Measurements from ENCODE around the gene CT45A1.
"Not testable (repeated sequence)": the region's sequence is repeated elsewhere in the genome, so short reads cannot be mapped to it uniquely, and the experiment has no call there.

The CT45A1 gene, protein sequence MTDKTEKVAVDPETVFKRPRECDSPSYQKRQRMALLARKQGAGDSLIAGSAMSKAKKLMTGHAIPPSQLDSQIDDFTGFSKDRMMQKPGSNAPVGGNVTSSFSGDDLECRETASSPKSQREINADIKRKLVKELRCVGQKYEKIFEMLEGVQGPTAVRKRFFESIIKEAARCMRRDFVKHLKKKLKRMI

DNA sequence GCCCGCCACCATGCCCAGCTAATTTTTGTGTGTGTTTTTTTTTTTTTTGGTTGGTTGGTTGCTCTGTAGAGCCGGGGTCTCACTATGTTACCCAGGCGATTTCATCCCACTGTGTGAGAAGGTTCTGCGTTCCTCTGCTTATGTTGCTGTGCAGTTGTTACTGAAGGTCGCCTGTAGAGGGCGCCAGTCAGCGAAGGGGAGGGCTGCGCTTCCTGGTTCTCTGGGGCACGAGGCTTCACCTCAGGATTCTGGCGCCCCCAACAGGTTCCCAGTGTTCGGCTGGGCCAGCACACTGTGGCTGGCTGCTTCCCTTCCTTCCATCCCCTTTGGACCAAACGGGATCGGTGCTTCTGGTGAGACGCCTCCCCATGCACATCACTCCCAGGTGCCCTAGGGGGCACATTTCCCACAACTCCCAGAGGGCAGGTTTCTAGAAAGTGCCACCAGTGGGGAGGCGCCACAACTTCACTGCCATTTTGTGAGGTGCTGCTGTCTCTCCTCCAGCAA is at the start of gene CT45A1:
TSS of gene CT45A1 (plus strand) at position 457 of the 507 bp plus-strand sequence. CDS start 5,302 bp downstream, outside the sequence.
- DNase-seq: not testable (repeated sequence)

DNA sequence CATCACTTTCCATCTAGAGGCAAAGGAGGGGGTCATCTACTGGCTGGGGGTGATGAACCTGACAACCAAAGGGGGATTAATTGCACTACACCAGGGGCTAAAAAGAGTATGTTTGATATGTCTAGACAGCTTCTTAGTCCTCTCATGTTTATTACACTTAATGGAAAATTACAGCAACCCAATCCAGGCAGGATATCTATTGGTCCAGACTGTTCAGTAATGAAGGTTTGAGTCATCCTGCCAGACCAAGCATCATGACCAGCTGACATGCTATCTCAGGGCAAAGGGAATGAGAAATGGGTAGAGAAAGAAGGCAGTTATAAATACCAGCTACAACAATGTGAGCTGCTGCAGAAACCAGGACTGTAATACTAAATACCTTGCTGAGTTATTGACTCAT is 40.5 kb upstream of the CT45A1 start:
- DNase-seq: not testable (repeated sequence)

DNA sequence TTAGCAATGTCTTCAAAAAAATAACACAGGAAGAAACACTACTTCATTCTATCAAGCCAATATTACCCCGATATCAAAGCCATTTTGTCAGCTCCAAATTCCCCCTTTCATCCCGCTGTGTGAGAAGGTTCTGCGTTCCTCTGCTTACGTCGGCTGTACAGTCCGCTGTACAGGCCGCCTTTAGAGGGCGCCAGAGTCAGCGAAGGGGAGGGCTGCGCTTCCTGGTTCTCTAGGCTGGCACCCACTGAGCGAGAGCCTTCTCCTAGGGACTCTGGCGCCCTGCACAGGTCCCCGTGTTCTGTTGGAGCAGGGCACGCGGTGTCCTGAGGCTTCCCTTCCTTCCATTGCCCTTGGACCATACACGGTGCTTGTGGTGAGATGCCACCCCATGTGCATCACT is 25.3 kb upstream of the CT45A1 start:
- no peak for DNase-seq

DNA sequence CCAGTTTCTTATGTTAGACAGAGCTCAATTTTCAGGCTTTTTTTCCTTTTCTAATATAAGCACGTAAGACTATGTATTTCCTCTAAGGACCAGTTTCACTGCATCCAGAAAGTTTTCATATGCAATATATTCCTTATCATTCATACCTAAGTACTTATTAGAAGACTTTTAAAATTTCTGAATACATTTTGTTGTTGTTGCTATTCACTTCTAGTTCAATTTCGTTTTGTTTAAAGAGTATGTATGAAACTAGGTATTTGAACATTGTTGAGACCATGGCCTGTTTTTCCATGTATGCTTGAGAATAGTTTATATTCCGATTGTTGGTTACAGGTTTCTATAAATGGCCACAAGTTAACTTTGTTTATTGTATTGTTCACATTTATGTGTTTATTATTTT is 18.0 kb upstream of the CT45A1 start:
- no peak for DNase-seq

DNA sequence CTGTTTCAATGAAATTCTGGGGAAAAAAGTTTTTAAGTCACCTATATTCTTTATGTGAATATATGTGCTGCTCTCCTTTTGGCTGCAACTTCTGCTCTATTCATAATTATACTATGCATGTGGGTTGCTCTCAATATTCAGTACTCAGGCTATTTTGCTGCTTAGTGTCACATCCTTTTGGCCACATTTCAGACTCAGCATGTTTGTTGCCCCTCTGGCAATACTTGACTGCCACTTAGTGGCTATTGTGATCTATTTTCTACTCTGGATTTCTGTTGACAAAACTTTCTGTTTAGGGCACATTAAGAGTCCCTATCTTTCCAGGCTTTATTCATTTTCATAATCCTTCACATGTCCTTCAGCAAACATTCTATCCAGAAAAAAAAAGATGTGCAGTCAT is 15.8 kb upstream of the CT45A1 start:
- DNase-seq: no peak

DNA sequence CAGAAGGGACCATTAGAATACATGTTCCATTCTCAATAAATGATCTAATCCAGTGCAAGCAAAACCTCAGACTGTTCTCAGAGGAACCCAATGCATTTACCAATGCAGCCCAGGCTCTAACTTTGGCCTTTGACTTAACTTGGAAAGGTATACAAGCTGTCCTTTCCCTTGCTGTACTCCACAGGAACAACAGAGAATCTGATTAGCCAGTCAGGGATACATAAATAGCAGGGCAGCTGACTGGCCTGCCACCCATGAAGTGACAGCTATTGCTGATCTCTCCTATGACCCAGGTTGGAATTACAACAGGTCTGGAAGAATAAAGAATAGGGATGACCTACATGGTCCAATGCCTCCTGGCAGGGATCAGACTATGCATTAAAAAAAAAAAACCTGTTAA is 14.5 kb upstream of the CT45A1 start:
- no peak for DNase-seq

DNA sequence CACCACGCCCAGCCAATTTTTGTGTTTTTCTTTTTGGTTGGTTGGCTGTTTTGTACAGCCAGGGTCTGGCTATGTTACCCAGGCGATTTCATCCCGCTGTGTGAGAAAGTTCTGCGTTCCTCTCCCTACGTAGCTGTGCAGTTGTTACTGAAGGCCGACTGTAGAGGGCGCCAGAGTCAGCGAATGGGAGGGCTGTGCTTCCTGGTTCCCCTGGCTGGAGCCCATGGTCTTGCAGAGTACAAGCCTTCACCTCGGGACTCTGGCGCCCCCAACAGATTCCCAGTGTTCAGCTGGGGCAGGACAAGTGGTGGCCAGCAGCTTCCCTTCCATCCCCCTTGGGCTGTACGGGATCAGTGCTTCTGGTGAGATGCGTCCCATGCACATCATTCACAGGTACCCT is 5.6 kb upstream of the CT45A1 start:
- no peak for DNase-seq

DNA sequence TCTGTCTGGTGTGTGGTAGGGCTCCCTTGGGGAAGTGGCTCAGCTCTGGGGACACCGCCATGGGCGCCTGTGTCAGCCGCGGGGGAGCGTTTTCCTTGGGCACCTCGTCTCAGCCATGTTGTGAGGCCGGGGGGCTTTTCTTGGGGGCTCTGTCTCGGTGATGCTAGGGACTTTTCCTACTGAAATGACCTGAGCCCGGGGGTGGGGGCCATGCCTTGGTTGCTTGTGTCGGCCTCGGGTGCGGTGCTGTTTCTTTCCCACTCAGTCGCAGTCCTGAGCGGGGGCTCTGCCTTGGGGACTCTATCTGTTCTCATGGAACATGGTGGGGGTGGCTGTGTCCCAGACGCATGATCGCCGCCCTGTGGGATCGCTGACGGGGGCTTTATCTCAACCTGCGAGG is 356 bp downstream of the CT45A1 start:
- no peak for DNase-seq

DNA sequence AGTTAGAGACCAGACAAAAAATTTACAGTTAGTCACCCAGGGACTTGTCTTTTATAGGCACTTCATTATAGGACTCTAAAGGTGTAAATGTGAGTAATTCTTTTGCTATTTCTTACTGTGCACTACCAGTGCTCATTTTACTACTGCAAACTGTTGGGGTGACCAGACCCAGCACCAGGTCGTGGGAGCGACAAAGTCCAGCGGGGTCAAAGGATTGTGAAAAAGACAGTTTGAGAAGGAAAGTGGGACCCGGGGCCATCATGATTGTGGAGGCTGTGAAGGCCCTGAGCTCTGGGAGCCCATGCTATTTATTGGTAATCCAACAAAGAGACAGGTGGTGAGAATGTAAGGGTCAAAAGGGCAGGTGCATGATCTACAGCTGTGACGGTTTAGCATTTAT is 21.2 kb downstream of the CT45A1 start:
- not testable (repeated sequence) for DNase-seq

DNA sequence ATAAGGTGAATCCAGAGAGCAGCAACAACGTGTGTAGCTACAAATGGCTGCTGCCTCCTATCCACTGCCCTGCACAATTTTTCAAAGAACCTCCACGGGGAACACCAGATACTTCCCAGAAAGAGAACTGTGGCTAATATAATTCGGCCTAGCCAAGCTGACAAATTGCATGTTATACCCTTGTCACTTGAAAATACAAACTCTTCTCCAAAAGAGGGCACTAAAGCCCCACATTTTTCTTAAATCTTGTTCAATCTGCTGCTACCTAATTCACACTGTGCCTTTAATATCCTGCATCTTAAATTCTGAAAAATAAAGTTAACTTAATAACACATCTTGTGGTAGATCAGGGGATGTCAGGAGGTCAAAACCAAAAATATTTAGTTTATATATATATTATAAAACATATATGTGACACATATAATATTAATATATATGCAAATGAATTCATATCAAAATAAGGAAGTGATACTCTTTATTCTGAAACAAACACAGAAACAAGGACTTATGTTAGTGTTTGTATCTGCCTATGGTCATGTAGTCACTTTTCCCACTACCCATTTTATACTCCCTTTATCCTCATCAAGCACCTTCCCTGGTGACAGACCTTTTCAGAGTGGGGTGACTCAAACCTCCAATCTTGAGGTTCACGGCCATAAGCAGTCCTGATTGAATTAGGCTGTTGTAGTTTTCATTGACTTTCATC is 24.1 kb downstream of the CT45A1 start:
- DNase-seq: no peak

DNA sequence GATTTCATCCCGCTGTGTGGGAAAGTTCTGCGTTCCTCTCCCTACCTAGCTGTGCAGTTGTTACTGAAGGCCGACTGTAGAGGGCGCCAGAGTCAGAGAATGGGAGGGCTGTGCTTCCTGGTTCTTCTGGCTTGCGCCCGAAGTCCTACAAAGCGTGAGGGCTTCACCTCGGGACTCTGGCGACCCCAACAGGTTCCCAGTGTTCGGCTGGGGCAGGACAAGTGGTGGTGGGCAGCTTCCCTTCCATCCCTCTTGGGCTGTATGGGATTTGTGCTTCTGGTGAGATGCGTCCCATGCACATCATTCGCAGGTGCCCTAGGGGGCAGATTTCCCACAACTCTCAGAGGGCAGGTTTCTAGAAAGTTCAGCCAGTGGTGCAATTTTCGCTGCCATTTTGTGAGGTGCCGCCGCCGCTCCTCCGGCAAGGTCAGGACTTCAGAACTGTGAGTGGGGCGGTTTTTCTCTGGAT is 27.3 kb downstream of the CT45A1 start:
- peak; percentile 12 to 20 for DNase-seq

DNA sequence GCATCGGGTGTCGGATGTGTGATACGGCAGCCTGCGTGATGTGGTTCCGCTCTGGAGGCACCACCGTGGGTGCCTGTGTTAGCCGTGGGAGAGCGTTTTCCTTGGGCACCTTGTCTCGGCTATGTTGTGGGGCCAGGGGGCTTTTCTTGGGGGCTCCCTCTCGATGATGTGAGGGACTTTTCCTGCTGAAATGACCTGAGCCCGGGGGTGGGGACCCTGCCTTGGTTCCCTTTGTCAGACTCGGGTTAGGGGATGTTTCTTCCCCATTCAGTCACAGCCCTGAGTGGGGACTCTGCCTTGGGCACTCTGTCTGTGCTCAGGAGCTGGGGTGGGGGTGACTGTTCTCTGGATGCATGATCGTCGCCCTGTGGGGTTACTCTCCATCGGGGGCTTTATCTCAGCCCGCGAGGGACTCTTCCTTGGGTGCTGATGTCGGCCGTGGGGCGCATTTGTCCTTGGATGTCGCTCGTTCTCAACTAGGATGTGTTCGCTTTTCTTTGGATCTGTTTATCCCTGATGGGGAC is 27.8 kb downstream of the CT45A1 start:
- no peak for DNase-seq

DNA sequence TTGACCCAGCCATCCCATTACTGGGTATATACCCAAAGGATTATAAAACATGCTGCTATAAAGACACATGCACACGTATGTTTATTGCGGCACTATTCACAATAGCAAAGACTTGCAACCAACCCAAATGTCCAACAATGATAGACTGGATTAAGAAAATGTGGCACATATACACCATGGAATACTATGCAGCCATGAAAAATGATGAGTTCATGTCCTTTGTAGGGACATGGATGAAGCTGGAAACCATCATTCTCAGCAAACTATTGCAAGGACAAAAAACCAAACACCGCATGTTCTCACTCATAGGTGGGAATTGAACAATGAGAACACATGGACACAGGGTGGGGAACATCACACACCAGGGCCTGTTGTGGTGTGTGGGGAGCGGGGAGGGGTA is 31.3 kb downstream of the CT45A1 start:
- not testable (repeated sequence) for DNase-seq

DNA sequence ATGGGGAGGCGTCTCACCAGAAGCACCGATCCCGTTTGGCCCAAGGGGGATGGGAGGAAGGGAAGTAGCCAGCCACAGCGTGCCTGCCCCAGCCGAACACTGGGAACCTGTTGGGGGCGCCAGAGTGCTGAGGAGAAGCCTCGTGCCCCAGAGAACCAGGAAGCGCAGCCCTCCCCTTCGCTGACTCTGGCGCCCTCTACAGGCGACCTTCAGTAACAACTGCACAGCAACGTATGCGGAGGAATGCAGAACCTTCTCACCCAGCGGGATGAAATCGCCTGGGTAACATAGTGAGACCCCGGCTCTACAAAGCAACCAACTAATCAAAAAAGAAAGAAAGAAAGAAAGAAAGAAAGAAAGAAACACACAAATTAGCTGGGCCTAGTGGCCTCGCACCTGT is 54.7 kb downstream of the CT45A1 start, which contains the start of gene CT45A3:
TSS of gene CT45A3 (minus strand) at position 101 of the 400 bp plus-strand sequence. CDS start 3,747 bp downstream, outside the sequence.
- DNase-seq: not testable (repeated sequence)

All from CD4-positive, alpha-beta T cell treated with Interleukin-1 beta for 1 hour (primary cell).